Upper lobe of right lung (tissue), 1 donor: Measurements from ENCODE around the gene RANBP10. TPM values are rescaled to one million over a fixed set of nuclear protein-coding genes. Genes with fewer than 3 reads are reported as not detected.
"Not testable (repeated sequence)": the region's sequence is repeated elsewhere in the genome, so short reads cannot be mapped to it uniquely, and the experiment has no call there.

Experiments used
- ATAC-seq: fragments of 200-7000 bp; cut with Tn5 transposase; one replicate; pipeline ENCODE4 v1.9.1; 2020; ENCODE audit warnings: mild to moderate bottlenecking, moderate library complexity
- DNase-seq: peaks from one replicate; pipeline ENCODE4 v3.0.0-alpha.2; 2020
- H3K27ac ChIP-seq: fragments of 200-600 bp; one replicate; pipeline ENCODE4 v1.8.0; 2022
- H3K27me3 ChIP-seq: fragments of 200-600 bp; one replicate; pipeline ENCODE4 v1.8.0; 2022; ENCODE audit warnings: mild to moderate bottlenecking
- H3K36me3 ChIP-seq: fragments of 200-600 bp; one replicate; pipeline ENCODE4 v1.8.0; 2022
- H3K4me1 ChIP-seq: fragments of 200-600 bp; one replicate; pipeline ENCODE4 v1.8.0; 2022
- H3K4me3 ChIP-seq: fragments of 200-600 bp; one replicate; pipeline ENCODE4 v1.8.0; 2022; ENCODE audit warnings: mild to moderate bottlenecking
- H3K9me3 ChIP-seq: fragments of 200-600 bp; one replicate; pipeline ENCODE4 v1.8.0; 2022
- intact Hi-C: fragments of 100-400 bp; cut with DNase I; formaldehyde crosslinking; loops from one replicate; pipeline ENCODE4 v1.11.0; 2022
- total RNA-seq: library from RNA; stranded (reverse); fragmentation: NEBNext Ultra II Directional; extraction: Animal tissue kit (Norgen Biotek cat#: 25700); gene quantifications from one replicate; pipeline ENCODE4 v1.2.1, GENCODE V29; 2021
- TF ChIP-seq, protein P1 (sequence below): fragments of 200-600 bp; IDR thresholded peaks from one replicate; pipeline ENCODE4 v1.8.0; 2022; ENCODE audit warnings: antibody characterized with exemption
- donor health status: DM: no; HTN: yes; CAD: no; lungs with severe emphysema.

The RANBP10 gene
- total RNA-seq, 1 donor from 2014 or later = 19.2 TPM

DNA sequence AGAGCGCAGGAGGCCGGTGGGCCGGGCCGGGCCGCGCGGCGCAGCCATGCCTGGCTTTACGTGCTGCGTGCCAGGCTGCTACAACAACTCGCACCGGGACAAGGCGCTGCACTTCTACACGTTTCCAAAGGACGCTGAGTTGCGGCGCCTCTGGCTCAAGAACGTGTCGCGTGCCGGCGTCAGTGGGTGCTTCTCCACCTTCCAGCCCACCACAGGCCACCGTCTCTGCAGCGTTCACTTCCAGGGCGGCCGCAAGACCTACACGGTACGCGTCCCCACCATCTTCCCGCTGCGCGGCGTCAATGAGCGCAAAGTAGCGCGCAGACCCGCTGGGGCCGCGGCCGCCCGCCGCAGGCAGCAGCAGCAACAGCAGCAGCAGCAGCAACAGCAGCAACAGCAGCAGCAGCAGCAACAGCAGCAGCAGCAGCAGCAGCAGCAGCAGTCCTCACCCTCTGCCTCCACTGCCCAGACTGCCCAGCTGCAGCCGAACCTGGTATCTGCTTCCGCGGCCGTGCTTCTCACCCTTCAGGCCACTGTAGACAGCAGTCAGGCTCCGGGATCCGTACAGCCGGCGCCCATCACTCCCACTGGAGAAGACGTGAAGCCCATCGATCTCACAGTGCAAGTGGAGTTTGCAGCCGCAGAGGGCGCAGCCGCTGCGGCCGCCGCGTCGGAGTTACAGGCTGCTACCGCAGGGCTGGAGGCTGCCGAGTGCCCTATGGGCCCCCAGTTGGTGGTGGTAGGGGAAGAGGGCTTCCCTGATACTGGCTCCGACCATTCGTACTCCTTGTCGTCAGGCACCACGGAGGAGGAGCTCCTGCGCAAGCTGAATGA is 36.4 kb upstream of the RANBP10 start:
- DNase-seq (peak; percentile 73), ATAC-seq (peak; percentile 35)
- peaks cover 33% of the 10 kb centered on the region for H3K4me1 ChIP-seq
- no peaks in the 10 kb centered on the region for H3K36me3 ChIP-seq
- peak overlapping the region; percentile 89 for H3K4me3 ChIP-seq
- H3K9me3 ChIP-seq = no peaks in the 10 kb centered on the region
- no peaks in the 10 kb centered on the region for H3K27me3 ChIP-seq
- intact Hi-C loops = no loop called here
- TF ChIP-seq, protein P1, sequence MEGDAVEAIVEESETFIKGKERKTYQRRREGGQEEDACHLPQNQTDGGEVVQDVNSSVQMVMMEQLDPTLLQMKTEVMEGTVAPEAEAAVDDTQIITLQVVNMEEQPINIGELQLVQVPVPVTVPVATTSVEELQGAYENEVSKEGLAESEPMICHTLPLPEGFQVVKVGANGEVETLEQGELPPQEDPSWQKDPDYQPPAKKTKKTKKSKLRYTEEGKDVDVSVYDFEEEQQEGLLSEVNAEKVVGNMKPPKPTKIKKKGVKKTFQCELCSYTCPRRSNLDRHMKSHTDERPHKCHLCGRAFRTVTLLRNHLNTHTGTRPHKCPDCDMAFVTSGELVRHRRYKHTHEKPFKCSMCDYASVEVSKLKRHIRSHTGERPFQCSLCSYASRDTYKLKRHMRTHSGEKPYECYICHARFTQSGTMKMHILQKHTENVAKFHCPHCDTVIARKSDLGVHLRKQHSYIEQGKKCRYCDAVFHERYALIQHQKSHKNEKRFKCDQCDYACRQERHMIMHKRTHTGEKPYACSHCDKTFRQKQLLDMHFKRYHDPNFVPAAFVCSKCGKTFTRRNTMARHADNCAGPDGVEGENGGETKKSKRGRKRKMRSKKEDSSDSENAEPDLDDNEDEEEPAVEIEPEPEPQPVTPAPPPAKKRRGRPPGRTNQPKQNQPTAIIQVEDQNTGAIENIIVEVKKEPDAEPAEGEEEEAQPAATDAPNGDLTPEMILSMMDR = peak; percentile 29
- H3K27ac ChIP-seq = peak overlapping the region; percentile 99

DNA sequence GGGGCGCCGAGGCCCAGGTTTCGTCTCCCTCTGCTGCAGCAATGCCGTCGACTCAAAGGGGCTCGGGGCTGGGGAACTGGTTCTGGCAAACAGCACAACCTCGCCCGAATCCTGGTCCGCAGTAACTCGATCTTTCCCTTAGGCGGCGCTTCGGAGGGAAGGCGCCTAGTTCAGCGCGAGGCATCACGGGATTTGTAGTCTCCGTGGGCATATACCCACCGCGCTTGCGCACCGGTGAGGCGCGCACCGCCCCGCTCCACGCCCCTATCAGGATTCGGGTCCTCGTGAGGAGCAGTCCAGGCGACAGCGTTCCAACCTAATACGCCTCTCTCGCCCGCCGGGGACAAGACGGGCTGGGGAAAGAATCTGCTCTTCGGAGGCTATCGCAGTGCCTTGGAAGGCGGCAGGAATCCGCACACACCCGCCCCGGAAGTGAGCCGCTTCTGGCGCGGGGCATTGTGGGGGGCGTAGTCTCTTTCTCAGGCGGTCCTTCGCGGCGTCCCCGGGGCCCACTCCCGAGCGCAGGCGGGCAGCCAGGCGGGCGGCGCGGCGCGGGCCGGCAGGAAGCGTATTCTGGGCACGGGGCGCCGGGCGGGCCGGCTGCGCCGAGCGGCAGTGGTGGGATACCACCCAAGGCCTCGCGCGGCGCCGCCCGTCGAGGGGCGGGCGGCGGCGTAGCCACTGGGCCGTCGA is 35.6 kb upstream of the RANBP10 start, which contains the start of gene THAP11:
THAP11 (plus strand) TSS at position 505 of the 693 bp plus-strand sequence. CDS start 235 bp downstream, outside the sequence.
- Histone ChIP-seq H3K27me3 (no peaks in the 10 kb centered on the region), H3K36me3 (no peaks in the 10 kb centered on the region), H3K4me3 (peak within 1 kb of the TSS; percentile 89), H3K9me3 (no peaks in the 10 kb centered on the region), H3K4me1 (peaks cover 32% of the 10 kb centered on the region), H3K27ac (peak within 1 kb of the TSS; percentile 99)
- TF ChIP-seq, protein P1 = peak; percentile 86
- intact Hi-C loops = no loop called here
- DNase-seq (peak; percentile 96), ATAC-seq (peak; percentile 85)

DNA sequence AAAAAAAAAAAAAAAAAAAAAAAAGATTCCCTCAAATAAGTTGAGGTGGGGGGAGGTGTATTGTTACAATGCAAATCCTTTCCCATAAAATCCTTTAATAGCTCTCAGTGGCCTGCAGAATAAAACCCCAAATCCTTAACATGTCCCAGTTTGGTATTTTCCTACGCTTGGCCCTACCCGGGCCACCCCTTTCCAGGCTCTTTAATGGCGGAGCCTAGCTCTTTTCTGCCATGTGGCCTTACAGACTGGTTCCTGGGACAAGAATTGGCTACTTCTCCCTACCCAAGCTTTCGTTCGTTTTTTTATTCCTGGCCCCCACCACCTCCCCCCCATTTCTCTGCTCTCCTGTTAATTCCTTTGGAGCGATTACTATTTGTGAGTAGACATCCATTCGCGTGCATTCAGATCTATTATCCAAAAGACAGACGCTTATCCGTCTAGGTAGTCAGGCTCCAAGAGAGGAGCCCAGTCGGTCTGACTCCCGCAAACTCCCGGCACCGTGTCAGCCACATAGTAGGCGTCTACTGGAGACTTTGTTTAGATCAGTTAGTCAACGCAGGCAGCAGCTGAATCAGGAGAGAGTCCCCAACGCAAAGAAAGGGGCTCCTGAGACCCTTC is 34.9 kb upstream of the RANBP10 start:
- Histone ChIP-seq H3K27ac (peak overlapping the region; percentile 99), H3K9me3 (no peaks in the 10 kb centered on the region), H3K36me3 (no peaks in the 10 kb centered on the region), H3K4me1 (peaks cover 32% of the 10 kb centered on the region), H3K27me3 (no peaks in the 10 kb centered on the region), H3K4me3 (peak overlapping the region; percentile 89)
- DNase-seq (no peak), ATAC-seq (no peak)
- TF ChIP-seq, protein P1 = no peak
- intact Hi-C loops = no loop called here

DNA sequence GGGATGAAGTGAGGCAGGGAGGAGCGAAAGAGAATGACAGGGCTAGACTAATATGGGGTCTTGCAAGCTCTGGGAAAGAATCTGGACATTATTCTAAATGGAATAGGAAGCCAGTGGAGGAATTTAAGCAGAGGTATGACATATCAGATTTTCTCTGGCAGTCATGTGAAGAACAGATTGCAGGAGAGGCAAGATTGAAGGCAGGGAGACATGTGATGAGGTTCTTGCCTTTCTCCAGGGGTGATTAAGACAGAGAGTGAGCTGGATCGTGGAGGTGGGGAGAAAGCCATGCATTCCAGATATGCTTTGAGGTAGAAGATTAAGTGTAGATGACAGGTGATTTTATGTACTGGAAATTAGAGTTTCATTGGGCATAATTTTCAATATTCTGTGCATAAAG is 31.5 kb upstream of the RANBP10 start:
- ATAC-seq (no peak), DNase-seq (no peak)
- Histone ChIP-seq H3K27ac (no peak overlapping the region), H3K27me3 (no peaks in the 10 kb centered on the region), H3K4me3 (no peak overlapping the region), H3K36me3 (no peaks in the 10 kb centered on the region), H3K9me3 (no peaks in the 10 kb centered on the region), H3K4me1 (peaks cover 6% of the 10 kb centered on the region)
- TF ChIP-seq, protein P1 = no peak
- intact Hi-C loops = no loop called here

DNA sequence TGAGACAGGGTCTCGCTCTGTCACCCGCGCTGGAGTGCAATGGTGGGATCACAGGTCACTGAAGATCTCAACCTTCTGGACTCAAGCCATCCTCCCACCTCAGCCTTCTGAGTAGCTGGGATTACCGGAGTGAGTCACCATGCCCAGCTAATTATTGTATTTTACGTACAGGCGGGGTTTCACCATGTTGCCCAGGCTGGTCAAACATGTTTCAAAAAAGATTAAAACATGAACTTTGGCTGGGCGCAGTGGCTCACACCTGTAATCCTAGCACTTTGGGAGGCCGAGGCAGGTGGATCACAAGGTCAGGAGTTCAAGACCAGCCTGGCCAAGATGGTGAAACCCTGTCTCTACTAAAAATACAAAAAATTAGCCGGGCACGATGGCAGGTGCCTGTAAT is 30.8 kb upstream of the RANBP10 start:
- H3K36me3 ChIP-seq, ATAC-seq, H3K4me3 ChIP-seq, DNase-seq, H3K9me3 ChIP-seq, intact Hi-C loops, H3K27ac ChIP-seq, H3K27me3 ChIP-seq: not testable (repeated sequence)
- peaks cover 12% of the 10 kb centered on the region for H3K4me1 ChIP-seq

DNA sequence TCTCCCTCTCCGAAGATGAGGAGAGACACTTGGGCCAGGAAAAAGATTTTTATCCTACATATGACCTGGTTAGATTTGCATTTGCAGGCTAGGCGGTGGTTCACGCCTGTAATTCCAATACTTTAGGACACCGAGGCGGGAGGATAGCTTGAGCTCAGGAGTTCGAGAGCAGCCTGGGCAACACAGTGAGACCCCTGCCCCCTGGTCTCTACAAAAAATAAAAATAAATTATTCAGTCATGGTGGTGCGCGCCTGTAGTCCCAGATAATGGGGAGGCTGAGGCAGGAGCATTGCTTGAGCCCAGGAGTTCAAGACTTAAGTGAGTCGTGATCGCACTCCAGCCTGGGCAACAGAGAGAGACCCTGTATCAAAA is 27.9 kb upstream of the RANBP10 start:
- DNase-seq = no peak
- Histone ChIP-seq H3K36me3 (peaks cover 30% of the 10 kb centered on the region), H3K9me3 (no peaks in the 10 kb centered on the region), H3K4me1 (peaks cover 12% of the 10 kb centered on the region), H3K27ac (peak overlapping the region; percentile 55), H3K27me3 (no peaks in the 10 kb centered on the region), H3K4me3 (peak overlapping the region; percentile 79)
- no peak for ATAC-seq
- intact Hi-C loops = no loop called here
- TF ChIP-seq, protein P1 = no peak
